Measurements from ENCODE around the gene UBE2I. TPM values are rescaled to one million over a fixed set of nuclear protein-coding genes. Genes with fewer than 3 reads are reported as not detected.
"Not testable (repeated sequence)": the region's sequence is repeated elsewhere in the genome, so short reads cannot be mapped to it uniquely, and the experiment has no call there.

The UBE2I gene
- total RNA-seq, 2 experiments from 2014 or later: 198 to 199 TPM

DNA sequence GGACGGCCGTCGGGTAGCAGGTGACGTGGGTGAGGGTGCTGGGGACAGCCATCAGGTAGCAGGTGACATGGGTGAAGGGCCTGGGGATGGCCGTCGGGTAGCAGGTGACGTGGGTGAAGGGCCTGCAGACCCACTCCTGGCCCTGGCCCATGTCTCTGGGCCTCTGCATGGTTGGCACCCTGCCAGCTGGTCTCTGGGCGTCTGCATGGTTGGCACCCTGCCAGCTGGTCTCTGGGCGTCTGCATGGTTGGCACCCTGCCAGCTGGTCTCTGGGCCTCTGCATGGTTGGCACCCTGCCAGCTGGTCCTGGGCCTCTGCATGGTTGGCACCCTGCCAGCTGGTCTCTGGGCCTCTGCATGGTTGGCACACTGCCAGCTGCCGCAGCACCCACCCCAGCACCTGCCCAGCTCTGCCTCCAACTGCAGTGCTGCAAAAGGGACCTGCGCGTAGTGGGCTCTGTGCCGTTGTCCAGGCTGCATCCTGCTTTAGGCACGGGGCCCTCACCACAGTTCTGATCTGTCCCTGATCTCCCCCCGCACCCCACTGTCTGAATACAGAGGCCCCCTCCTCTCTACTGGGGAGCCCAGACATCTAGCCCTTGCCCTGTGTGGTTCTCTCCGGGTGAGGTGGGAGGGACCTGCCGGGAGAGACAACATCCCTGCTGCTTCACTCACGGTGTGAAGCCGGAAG lies 37.6 kb upstream of the UBE2I start:
- DNase-seq: not testable (repeated sequence)

GRCh38 chr16:1272453-1273198 lies 36.8 kb upstream of the UBE2I start:
- CTCF ChIA-PET: no interaction called here

More for the DNA sequence above, 37.6 kb upstream of the UBE2I start:
- POLR2A ChIA-PET; H3K4me1 Mint-ChIP-seq; H3K27ac Mint-ChIP-seq; H3K36me3 Mint-ChIP-seq (ENCODE audit: low read depth); H3K4me3 Mint-ChIP-seq; CTCF ChIA-PET; H3K9me3 Mint-ChIP-seq; H3K27me3 Mint-ChIP-seq: not testable (repeated sequence)

DNA sequence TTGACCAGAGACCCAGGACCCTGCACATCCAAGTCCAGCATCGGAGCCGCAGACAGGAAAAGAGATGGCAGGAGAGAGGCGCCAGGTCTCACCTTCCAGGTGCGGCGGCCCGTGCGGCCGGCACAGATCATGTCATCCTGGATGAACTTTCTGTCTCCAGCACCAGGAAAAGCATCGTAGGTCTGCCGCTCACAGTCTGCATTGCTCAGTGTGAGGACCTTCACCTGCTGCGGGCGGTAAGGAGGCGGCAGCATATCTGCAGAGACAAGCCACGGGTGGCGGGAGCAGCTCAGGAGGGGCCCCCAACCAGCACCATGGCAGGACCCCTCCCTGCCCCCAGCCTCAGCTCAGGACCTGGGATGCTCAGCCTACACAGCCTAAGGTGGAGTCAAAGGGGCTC lies 35.6 kb upstream of the UBE2I start:
- no peak for DNase-seq
- POLR2A ChIA-PET: no interaction called here
- Mint-ChIP-seq H3K9me3 (no peaks in the 10 kb centered on the region), H3K4me3 (no peak overlapping the region), H3K4me1 (no peaks in the 10 kb centered on the region), H3K27me3 (peaks cover 4% of the 10 kb centered on the region), H3K27ac (no peak overlapping the region), H3K36me3 (ENCODE audit: low read depth) (no peaks in the 10 kb centered on the region)
- CTCF ChIA-PET: no interaction called here

More at GRCh38 chr16:1272453-1273198, 36.8 kb upstream of the UBE2I start:
- POLR2A ChIA-PET: no interaction called here
- Mint-ChIP-seq H3K4me3 (no peak overlapping the region), H3K9me3 (no peaks in the 10 kb centered on the region), H3K4me1 (no peaks in the 10 kb centered on the region), H3K27ac (no peak overlapping the region), H3K36me3 (ENCODE audit: low read depth) (no peaks in the 10 kb centered on the region), H3K27me3 (peaks cover 2% of the 10 kb centered on the region)
- no peak for DNase-seq

DNA sequence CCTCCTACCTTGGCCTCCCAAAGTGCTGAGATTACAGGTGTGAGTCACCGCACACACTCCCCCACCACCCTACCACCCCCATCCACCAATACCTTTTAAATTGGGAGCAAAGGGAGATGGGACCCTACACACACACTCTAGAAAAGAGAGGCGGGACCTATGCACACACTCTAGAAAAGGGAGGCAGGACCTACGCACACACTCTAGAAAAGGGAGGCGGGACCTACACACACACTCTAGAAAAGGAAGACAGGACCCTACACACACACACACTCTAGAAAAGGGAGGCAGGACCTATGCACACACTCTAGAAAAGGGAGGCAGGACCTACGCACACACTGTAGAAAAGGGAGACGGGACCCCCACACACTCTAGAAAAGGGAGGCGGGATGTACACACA lies 34.7 kb upstream of the UBE2I start:
- no peak for DNase-seq
- H3K4me1 Mint-ChIP-seq: no peaks in the 10 kb centered on the region

DNA sequence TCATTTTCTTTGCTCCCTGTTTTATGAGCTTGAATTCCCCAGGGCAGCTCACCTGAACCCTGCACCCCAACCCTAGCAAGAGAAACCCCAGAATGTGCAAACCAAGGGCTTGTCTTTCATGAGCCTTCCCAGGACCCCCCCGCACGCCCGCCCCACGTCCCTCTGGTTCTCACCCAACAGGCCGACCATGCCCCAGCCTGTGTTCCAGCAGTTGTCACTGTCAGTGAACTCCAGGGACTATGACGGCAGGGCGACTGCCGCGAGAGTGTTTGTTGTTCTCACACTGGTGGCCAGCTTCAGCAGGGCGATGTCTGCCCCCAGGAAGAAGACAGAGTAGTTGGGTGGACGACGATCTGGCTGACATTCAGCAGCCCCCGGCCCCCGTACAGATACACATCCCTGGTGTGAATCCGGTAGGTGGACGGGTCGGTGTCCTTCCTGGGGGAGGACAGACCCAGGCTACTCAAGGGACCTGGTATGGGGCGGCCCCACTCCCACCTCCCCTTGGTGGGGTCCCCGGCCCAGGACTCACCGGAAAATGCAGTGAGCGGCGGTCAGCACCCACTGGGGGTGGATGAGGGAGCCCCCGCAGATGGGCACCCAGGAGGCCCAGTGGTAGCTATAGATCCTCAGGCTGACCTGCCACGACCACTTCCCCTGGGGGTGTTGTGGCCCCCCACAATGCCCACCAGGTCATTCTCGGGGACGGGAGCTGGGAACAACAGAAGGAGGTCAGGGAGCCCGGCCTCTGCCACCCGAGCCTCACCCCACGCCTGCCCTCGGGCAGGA lies 33.5 kb upstream of the UBE2I start:
- no peaks in the 10 kb centered on the region for H3K9me3 Mint-ChIP-seq
- H3K27ac Mint-ChIP-seq: no peak overlapping the region
- CTCF ChIA-PET: no interaction called here
- H3K36me3 Mint-ChIP-seq (ENCODE audit: low read depth): no peaks in the 10 kb centered on the region
- POLR2A ChIA-PET: no interaction called here
- peaks cover 4% of the 10 kb centered on the region for H3K27me3 Mint-ChIP-seq
- H3K4me3 Mint-ChIP-seq: no peak overlapping the region
- H3K4me1 Mint-ChIP-seq: no peaks in the 10 kb centered on the region
- DNase-seq: no peak

More for the DNA sequence above, 34.7 kb upstream of the UBE2I start:
- H3K27me3 Mint-ChIP-seq: peaks cover 4% of the 10 kb centered on the region
- H3K4me3 Mint-ChIP-seq: no peak overlapping the region
- ChIA-PET POLR2A (no interaction called here), CTCF (no interaction called here)
- H3K9me3 Mint-ChIP-seq: no peaks in the 10 kb centered on the region
- H3K36me3 Mint-ChIP-seq (ENCODE audit: low read depth): no peaks in the 10 kb centered on the region
- no peak overlapping the region for H3K27ac Mint-ChIP-seq

DNA sequence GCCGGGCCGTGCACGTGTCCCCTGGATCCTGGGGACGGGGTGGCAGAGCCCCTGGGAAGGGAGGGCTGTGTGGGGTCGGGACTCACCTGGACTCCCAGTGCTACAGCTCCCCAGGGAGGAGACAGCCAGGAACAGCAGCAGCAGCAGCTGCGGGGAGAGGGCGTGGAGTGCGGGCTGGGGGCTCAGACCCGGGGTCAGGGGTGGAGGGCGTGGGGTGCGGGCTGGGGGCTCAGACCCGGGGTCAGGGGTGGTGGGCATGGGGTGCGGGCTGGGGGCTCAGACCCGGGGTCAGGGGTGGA lies 32.9 kb upstream of the UBE2I start:
- Mint-ChIP-seq H3K27me3 (peaks cover 2% of the 10 kb centered on the region), H3K4me3 (no peak overlapping the region), H3K36me3 (ENCODE audit: low read depth) (no peaks in the 10 kb centered on the region), H3K9me3 (no peaks in the 10 kb centered on the region), H3K4me1 (no peaks in the 10 kb centered on the region), H3K27ac (no peak overlapping the region)
- POLR2A ChIA-PET: no interaction called here
- no peak for DNase-seq
- CTCF ChIA-PET: no interaction called here

DNA sequence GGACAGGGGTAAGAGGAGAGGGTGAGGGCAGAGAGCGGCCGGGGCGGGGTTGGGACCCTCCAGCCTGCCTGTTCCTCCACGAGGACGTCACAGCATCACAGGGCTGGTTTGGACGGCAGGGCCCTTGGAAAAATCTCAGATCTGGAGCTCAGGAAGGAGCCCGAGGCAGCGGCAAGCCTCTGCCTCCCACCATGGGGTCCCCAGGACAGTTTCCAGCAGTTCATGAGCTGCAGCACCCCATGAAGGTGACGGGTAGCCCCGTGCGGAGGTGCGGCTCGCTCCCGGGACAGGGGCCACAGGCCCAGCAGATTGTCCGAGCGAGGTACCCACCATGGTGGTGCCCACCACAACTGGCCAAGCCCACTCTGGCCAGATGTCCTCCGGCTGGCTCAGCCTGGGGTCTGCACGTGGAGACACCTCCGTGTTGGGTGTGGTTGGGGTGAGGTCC lies 32.3 kb upstream of the UBE2I start:
- no peak for DNase-seq
- ChIA-PET POLR2A (no interaction called here), CTCF (no interaction called here)
- no peaks in the 10 kb centered on the region for H3K4me1 Mint-ChIP-seq
- peaks cover 2% of the 10 kb centered on the region for H3K27me3 Mint-ChIP-seq
- H3K9me3 Mint-ChIP-seq: no peaks in the 10 kb centered on the region
- H3K4me3 Mint-ChIP-seq: no peak overlapping the region
- no peak overlapping the region for H3K27ac Mint-ChIP-seq
- H3K36me3 Mint-ChIP-seq (ENCODE audit: low read depth): no peaks in the 10 kb centered on the region

DNA sequence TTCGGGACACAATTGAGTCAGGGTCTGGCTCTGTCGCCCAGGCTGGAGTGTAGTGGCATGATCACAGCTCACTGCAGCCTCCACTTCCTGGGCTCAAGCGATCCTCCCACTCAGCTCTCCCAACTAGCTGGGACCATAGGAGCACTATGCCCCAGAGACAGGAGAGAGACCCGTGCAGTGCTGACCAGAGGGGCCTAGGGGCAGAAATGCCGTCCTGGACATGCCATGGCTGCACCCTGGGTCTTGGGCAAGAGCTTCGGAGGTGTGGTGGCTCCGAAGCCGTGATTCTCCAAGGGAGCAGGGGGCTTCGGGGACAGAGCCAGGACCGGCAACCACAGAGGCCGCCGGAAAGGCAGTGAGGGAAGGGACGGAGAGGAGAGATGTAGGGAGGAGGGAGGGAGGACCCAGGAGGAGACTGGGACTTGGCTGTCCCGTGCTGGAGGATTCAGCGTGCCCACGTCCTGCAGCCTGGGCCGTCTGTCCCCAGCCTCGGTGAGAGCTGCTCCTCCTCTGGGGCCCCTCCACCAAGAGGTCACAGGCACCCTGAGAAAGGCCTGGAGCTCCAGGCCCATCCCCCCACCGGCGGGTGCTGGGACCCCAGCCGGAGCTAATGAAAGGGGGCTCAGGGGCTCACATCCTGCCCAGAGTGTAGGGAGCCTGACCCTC lies 31.7 kb upstream of the UBE2I start:
- peaks cover 2% of the 10 kb centered on the region for H3K27me3 Mint-ChIP-seq
- CTCF ChIA-PET: no interaction called here
- no peaks in the 10 kb centered on the region for H3K36me3 Mint-ChIP-seq (ENCODE audit: low read depth)
- no peaks in the 10 kb centered on the region for H3K9me3 Mint-ChIP-seq
- no peak for DNase-seq
- no peak overlapping the region for H3K27ac Mint-ChIP-seq
- H3K4me1 Mint-ChIP-seq: no peaks in the 10 kb centered on the region
- POLR2A ChIA-PET: no interaction called here
- H3K4me3 Mint-ChIP-seq: no peak overlapping the region

- H3K9me3 Mint-ChIP-seq: no peaks in the 10 kb centered on the region
- DNase-seq: no peak
- H3K4me3 Mint-ChIP-seq: no peak overlapping the region
- H3K27me3 Mint-ChIP-seq: peaks cover 2% of the 10 kb centered on the region
- ChIA-PET POLR2A (no interaction called here), CTCF (interaction anchor here (1.0 kb wide), 1 partner anchor 19 kb away, joined by 5 read pairs; no protein-coding TSS in a partner anchor)
- H3K27ac Mint-ChIP-seq: no peak overlapping the region
- H3K36me3 Mint-ChIP-seq (ENCODE audit: low read depth): no peaks in the 10 kb centered on the region
- no peaks in the 10 kb centered on the region for H3K4me1 Mint-ChIP-seq
These were observed 31.0 kb upstream of the UBE2I start for GRCh38 chr16:1278477-1278876.

GRCh38 chr16:1279081-1279944 lies 30.1 kb upstream of the UBE2I start:
- H3K4me1 Mint-ChIP-seq: no peaks in the 10 kb centered on the region
- no peaks in the 10 kb centered on the region for H3K9me3 Mint-ChIP-seq
- CTCF ChIA-PET: interaction anchor here (1.0 kb wide), 1 partner anchor 18 kb away, joined by 5 read pairs; no protein-coding TSS in a partner anchor
- H3K4me3 Mint-ChIP-seq: no peak overlapping the region
- H3K27ac Mint-ChIP-seq: no peak overlapping the region
- H3K36me3 Mint-ChIP-seq (ENCODE audit: low read depth): no peaks in the 10 kb centered on the region
- POLR2A ChIA-PET: no interaction called here
- H3K27me3 Mint-ChIP-seq: peaks cover 2% of the 10 kb centered on the region
- DNase-seq: no peak

DNA sequence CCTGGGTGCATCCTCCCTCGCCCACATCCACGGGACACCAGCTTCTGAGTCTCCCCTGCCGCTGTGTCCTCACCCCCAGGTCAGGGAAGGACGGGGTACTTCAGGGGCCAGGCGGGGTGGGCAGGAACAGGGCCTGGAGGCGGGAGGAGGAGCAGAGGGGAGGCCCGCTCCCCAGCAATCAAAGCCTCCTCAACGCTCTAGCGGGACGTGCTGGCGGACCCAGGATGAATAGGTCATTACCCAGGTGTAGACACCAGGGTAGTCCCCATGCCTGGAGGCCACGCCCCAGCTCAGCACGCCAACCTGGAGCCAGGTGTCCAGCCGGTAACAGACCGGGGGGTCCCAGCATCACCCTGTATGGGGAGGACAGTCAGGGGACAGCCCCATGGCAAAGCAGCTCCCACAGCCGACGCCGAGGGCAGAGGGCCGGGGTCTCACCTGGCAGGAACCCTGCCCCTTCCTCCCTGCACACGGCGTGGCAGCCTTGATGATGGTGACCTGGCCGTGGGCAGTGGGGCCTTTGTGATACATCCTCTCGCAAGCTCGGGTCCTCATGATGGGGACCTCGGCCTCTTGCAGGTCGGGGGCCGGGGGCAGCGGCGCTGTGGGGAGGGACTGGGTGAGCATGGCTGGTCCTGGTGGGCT lies 29.4 kb upstream of the UBE2I start:
- POLR2A ChIA-PET: no interaction called here
- CTCF ChIA-PET: no interaction called here

GRCh38 chr16:1280783-1281182 lies 28.7 kb upstream of the UBE2I start:
- POLR2A ChIA-PET: no interaction called here
- no peak overlapping the region for H3K4me3 Mint-ChIP-seq
- no peaks in the 10 kb centered on the region for H3K9me3 Mint-ChIP-seq
- H3K4me1 Mint-ChIP-seq: no peaks in the 10 kb centered on the region
- no peaks in the 10 kb centered on the region for H3K36me3 Mint-ChIP-seq (ENCODE audit: low read depth)
- DNase-seq: no peak
- CTCF ChIA-PET: no interaction called here
- H3K27me3 Mint-ChIP-seq: peaks cover 2% of the 10 kb centered on the region
- no peak overlapping the region for H3K27ac Mint-ChIP-seq

More for the DNA sequence above, 29.4 kb upstream of the UBE2I start:
- no peaks in the 10 kb centered on the region for H3K4me1 Mint-ChIP-seq
- peaks cover 2% of the 10 kb centered on the region for H3K27me3 Mint-ChIP-seq
- no peak overlapping the region for H3K4me3 Mint-ChIP-seq
- H3K36me3 Mint-ChIP-seq (ENCODE audit: low read depth): no peaks in the 10 kb centered on the region
- no peak overlapping the region for H3K27ac Mint-ChIP-seq
- no peaks in the 10 kb centered on the region for H3K9me3 Mint-ChIP-seq
- no peak for DNase-seq

Data from activated CD4-positive, alpha-beta memory T cell treated with anti-CD3 and anti-CD28 coated beads, Interleukin-2, amount 10 ng/mL, durations not matched to agents 7 days and 5 days (primary cell).